Activated CD8-positive, alpha-beta memory T cell treated with anti-CD3 and anti-CD28 coated beads for 1 hour (primary cell): Measurements from ENCODE around the gene GPR61.
A peak's percentile ranks its signal among the peaks of the same experiment; 100 is the strongest.

Experiments
- DNase-seq, 2 donors: peaks; one replicate each; pipeline ENCODE4 v3.0.0-alpha.2; 2020; ENCODE audit warnings: low read depth in 1 of 2; ENCODE audit errors: extremely low read depth in 1 of 2

Gene GPR61, protein sequence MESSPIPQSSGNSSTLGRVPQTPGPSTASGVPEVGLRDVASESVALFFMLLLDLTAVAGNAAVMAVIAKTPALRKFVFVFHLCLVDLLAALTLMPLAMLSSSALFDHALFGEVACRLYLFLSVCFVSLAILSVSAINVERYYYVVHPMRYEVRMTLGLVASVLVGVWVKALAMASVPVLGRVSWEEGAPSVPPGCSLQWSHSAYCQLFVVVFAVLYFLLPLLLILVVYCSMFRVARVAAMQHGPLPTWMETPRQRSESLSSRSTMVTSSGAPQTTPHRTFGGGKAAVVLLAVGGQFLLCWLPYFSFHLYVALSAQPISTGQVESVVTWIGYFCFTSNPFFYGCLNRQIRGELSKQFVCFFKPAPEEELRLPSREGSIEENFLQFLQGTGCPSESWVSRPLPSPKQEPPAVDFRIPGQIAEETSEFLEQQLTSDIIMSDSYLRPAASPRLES

GRCh38 chr1:109539676-109540075 is at the start of gene GPR61:
TSS of gene GPR61 (plus strand) at chr1:109539872. CDS start at chr1:109543023, 3,151 bp downstream.
- no peak for DNase-seq

GRCh38 chr1:109490029-109490933 is 49.4 kb upstream of the GPR61 start:
- peak in 1 of 2 donors; percentile 64 for DNase-seq

DNA sequence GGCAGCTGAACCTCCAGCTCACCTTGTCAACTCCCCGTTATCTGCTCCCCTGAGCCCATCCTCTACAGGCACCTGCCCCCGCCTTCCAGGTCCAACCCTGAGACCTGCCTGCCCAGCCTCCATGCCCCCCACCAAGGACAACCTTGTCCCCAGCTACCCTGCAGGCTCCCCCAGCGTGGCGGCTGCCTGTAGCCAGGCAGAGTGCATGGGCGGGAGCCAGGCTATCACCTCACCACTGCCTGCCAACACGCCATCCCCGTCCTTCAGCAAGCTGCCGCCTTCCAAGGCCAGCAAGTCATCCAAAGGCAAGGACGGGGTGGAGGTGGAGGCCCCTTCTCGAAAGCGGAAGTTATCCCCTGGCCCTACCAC is 48.8 kb upstream of the GPR61 start:
- DNase-seq = no peak

GRCh38 chr1:109491372-109491771 is 48.3 kb upstream of the GPR61 start:
- DNase-seq = no peak

DNA sequence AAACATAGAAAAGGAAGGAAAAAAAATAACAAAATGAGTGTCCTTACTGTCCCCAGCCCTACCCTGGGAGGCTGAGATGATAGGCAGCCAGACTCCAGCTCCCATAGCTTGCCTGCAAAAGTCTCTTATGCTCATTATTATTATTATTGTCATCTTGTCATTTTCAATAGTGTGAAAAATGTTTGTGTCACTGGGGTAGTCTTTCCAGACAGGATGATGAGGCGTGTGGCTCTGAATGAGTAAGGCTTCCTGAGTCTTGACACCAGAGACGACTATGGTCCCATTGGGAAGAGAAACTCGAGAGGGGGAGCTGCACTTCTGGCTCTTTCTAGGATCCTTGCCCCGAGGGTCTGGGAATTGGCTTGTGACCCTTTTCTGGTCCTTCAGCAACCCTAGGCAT is 46.9 kb upstream of the GPR61 start:
- DNase-seq = no peak

- DNase-seq = no peak
These were observed 46.4 kb upstream of the GPR61 start for GRCh38 chr1:109493227-109493626.

- DNase-seq = peak; percentile 61 to 86
These were observed 45.7 kb upstream of the GPR61 start, which contains the start of gene CYB561D1 for GRCh38 chr1:109493805-109494539. TSS of gene CYB561D1 (plus strand) at chr1:109494094. CDS start at chr1:109494140, 46 bp downstream.

DNA sequence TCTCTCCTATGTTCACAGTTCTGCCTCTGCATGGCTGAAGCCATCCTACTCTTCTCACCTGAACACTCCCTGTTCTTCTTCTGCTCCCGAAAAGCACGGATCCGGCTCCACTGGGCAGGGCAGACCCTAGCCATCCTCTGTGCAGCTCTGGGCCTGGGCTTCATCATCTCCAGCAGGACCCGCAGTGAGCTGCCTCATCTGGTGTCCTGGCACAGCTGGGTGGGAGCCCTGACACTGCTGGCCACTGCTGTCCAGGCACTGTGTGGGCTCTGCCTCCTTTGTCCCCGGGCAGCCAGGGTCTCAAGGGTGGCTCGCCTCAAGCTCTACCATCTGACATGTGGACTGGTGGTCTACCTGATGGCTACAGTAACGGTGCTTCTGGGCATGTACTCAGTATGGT is 43.9 kb upstream of the GPR61 start:
- no peak for DNase-seq

DNA sequence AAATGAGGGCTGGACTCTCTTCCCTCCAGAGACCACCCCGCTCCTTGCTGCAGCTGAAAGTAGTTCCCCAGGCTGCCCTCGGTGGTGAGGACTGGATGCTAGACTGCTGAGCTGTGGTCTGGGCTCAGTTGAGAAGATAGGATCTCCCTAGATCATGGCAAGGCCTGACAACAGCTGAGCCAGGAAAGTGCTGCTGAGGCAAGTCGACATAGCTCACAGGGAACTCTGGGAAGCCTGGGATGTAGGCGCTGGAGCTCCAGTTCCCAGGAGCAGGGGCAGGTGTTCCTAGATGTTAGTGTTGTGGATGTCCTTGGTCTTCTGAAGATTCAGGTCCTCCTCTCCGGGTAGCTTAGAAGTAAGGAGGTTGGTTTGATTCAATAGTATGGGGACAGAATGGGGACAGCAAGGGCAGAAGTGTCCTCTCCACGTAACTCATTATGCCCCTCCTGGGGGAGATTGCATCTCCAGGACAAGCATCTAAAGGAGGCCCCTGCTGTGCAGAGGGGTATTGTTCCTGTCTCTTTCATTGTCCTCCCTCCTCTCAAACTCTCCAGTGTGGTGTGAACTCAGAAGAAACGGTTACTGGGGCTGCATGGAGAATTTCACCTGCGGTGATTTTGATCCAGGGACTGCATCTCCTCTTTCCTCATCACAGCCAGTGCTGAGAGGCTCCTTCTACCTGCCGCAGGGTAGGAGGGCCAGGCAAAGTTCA is 42.1 kb upstream of the GPR61 start:
- DNase-seq = no peak

DNA sequence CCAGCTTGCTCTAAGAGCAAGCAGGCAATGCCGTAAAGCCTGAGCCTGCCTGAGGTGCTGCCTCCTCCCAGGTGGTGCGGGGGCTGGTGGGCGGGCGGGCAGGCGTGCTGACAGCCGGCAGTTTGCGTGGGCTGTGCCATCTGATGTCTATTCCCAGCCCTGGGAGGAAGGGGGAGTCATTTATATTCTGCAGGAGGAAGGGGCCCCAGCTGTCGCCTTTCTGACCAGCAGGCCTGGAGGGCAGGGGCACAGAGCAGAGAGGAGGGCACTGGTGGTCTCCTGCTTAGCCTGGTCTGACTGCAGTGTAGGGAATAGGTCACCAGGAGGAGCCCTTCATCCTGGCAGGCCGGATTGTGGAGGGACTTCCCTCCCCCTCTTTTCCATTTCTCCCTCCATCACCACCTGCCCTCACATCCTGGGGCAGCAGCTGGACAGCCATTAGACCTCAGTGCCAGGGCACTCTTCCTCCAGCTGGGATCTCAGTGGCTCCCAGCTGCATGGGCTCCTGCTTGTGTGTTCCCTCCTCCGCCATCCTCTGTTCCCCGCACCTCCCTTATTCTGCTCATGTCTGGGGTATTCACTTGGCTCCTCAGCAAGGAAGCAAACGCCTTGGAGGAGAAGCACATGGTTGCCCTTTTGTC is 41.4 kb upstream of the GPR61 start:
- DNase-seq = no peak

DNA sequence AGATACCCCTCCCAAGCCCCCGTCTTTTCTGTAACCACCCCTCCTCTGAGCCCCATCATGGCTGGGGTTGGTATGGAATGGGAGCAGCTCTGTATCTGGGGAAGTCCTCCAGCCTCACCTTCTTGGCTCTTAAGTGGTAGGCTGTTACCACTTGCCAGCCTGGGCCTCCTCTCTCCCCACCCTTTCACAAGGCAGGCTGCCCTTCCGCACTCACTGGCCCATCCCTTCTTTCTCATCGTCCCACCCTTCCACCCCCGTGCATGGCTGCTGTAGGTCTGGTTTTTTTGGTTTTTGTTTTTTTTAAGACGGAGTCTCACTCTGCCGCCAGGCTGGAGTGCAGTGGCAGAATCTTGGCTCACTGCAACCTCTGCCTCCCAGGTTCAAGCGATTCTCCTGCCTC is 40.6 kb upstream of the GPR61 start:
- DNase-seq = no peak

DNA sequence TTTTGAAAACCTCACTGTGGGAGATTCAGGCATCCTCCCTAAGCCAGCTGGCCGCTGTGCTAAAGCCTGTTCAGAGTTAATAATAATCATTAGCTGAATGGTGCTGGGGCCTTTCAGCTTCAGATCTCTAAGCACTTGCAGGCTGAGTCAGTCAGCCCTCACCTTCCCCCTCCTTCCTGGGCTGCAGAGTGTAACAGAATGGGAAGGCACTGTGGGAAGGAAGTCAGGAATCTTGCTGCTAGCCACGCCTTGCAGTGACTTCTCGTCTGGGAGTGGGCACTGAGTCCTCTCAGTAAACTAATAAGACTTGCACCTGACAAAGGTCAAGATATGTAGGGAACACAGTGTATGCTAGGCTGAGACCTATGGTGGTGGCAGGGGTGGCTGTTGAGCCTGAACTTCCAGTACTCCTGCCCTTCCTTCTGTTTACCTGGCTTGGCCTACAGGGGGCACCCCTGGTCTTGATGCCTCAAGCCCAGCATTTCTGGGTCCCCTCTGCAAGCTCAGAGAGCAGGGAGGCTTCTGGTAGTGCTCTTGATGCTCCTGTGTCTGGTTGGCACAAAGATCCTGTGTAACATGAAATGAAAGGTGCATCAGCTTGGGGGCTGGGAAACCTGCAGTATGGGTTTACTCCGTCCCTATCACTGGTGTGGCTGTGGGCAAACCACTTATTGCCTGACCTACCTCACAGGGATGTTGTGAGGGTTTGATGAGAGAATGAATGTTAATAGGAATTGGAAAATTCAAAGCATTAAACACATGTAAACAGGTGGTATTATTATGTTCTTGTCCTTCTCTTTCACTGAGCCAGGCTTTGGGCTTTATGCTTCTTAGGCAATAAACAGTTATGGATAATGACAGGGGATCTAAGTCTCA is 39.8 kb upstream of the GPR61 start:
- no peak for DNase-seq

DNA sequence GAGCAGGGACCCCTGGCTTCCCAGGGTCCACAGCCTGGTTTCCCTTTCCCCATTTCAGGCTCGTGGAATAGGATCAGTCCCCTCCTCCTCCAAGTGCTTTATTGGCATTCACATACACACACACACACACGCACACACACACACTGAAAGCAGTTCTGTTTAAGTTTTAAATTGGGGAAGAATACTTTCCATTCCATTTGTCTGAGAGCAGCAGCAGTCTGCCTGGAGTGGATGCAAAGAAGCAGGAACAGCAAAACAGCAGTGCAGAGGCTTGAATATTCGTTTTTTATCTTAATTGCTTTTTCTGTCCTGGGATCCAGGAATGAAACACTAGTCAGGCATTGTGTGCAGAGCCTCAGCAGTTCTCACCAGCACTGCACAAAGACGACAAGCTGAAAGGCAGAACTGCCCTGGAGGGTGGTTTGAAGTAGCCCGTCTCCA is 38.7 kb upstream of the GPR61 start:
- no peak for DNase-seq

DNA sequence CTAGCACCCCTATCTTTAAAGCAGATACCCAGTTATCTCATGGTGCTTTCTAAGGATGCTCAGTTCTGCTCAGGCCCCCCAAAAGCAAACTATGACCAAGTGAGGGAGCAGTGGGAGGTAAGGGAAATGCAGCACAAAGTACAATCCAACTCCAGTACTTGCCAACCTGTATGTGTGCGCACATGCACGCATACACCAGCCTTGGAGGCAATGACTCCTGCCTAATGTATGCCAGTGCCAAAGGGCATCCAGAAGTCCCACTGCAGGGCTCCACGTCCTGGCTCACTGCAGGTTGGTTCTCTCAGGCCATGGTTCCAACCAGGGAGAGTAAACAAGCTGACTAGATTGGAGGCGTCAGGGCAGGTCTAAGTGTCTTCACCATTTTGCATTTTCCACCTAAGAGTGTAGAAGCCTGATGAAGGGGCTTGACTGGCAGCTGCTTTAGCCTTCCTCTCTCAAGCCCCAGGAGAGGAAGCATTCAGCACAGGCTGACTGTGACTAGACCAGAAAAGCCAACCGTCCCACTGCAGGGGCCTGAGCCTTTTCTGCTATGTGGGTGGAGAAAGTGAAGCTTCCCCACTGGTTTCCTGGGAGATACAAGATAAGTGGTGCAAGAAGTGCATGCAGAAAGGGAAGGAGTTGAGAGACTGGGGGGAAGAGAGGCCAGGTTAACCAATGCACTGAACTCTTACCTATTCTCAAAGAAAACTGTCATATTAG is 37.9 kb upstream of the GPR61 start:
- DNase-seq = no peak

DNA sequence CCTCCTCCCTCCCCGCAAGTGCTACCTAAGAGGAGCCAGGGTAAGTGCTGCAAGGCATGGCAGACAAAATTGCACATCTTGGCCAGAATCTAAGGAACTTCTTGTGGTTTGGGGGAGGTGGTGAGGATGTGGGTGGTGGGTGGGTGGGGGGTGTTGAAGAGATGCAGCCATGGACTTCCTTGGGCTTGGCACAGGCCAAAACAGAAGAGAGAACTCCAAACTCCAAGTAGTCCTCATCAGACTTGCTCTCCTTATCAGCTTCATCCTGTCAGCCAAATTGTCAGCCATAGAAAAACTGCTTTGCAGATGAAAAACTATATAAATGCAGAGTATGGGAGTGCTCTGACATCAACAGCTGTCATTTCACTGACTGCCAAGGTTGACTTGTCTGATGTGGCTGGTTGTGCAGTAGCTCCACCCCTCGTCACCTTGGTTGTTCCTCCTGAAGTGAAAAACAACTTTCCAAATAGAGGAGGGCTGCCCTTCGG is 37.3 kb upstream of the GPR61 start:
- DNase-seq = no peak

DNA sequence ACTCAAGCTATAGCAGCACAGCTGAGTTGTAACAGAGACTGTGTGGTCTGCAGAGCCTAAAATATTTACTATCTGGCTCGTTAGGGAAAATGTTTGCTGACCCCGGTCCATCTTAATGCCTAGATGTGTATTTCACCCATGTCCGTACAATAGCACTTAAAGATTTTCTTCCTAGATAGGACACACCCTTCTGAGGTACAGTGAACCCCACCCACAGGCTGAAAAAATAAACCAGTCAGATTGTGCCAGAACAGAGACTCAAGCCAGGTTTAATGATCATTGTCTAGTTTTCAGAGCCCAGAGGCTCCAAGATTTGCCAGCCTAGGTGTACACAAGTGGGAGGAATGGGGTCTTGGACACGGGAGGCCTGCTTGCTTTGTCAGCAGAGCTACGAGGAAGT is 35.7 kb upstream of the GPR61 start:
- no peak for DNase-seq

DNA sequence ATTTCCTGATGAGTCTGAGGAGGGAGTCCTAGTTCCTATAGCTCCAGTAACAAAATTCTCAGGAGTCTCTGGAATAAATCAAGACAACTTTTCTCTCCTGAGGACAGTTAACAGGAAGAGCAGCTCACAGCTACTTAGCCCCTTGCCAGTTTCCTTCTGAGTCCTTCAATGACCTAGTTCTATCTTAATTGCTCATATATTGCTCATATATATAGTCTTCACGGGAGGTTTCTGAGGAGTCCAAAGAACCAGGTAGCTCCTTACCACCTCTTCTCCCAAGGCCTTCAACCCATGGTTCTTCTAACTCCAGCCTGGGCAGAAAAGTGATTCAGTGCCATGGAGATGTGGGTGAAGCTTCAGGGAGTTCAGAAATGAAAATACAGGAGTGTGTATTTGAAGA is 34.7 kb upstream of the GPR61 start:
- DNase-seq = no peak
